HG03196 (cell line): ENCODE data around the gene NDUFV3.
"Not testable (repeated sequence)": the region's sequence is repeated elsewhere in the genome, so short reads cannot be mapped to it uniquely, and the experiment has no call there.

Experiments used
- ATAC-seq: cut with Tn5 transposase; IDR thresholded peaks from one replicate; pipeline ENCODE4 v1.9.1; 2021; ENCODE audit not compliant: unreplicated experiment

NDUFV3 gene

DNA sequence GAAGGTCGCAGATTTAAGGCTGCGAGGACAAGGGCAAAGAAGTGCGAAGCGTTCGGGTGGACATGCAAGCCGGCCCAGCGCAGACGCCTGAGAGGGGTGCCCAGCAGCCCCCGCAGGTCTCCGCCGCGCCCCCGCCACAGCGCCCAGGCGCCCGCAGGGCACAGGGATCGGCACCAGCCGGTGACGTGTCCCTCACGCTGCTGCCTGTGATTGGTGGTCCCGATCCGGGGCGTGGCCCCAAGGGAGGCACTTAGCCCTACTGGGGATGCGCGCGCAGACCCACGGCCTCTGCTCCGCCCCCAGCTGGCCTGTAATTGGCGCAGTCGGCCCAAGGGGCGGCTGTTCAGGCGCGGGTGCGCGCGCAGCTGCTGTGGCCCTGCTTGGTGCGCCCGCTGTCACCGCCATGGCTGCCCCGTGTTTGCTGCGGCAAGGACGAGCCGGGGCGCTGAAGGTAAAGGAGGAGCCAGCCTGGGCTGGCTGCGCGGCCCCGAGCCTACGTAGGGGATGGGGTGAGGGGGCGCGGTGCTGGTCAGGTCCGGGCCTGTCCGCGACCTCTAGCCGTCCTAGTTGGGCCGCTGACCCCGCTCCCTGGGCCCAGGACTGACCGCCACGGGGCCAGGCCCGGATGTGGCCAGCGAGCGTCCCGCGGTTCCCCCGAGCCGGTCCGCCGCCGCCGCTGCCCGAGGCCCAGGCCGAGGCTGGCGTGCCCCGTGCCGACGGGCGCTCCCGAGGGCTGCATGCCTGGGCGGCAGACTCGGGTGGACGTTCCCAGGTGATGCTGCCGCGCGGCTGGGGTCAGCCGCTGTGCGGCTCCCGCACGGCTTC, at the start of gene NDUFV3:
TSS of gene NDUFV3 (plus strand) at position 379 of the 825 bp plus-strand sequence. CDS start at position 404, 25 bp downstream.
- peak; percentile 88 for ATAC-seq

DNA sequence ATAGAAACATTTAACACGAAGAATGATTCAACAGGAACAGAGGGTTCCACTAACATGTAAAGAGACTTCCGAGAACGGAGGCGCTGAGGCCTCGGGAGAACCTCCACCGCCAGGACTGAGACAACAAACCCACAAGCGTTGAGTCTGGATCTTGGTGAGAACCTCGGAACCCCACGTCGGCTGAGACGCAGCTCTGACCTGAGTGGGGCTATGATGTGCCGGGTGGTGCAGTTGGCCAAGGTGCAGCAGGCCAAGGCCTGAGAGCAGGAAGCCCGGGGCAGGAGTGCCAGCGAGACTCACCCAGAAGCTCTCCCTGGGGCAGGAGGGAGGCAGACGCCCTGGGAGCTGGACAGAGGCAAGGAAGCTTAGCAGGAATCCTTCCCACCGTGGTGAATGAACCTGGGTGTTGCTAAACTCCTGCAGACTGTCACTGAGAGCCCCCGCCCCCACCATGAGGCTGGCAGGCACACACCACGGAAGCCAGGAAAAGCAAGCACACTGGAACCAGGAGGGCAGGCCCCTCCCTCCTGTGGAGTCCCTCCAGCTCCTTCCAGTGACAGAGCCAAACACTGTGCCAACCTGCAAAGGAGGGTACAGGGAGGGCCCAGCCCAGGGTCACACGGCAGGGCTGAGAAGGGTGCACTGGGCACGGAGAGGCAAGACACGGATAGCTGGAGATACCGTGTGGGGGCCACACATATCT, 48.5 kb upstream of the NDUFV3 start:
- no peak for ATAC-seq

DNA sequence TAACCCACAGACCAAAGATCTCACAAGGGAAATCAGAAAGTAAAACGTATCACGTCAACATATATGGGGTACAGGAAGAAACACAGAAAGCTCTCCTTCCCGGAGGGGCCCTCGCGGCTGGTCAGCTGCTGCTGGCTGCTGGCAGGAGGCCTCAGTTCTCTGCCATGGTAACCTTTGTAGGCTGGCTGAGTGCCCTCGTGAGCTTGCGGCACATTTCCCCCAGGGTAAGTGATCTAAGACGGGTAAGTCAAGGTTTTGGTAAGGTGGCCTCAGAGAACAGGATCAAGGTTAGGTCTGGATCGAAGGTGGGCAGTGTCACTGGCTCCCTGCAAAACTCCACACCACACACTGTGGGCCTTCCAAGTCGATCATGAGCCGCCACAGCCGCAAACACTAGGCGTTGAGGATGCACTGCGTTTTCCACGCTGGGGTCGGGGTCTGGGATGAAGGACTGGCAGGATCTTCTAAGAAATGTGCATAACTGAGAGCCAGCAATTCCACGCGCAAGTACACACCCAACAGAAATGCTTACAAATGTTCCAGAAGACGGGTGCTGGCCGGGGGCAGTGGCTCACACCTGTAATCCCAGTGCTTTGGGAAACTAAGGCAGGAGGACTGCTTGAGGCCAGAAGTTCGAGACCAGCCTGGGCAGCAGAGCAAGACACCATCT, 47.7 kb upstream of the NDUFV3 start:
- ATAC-seq, result no peak

DNA sequence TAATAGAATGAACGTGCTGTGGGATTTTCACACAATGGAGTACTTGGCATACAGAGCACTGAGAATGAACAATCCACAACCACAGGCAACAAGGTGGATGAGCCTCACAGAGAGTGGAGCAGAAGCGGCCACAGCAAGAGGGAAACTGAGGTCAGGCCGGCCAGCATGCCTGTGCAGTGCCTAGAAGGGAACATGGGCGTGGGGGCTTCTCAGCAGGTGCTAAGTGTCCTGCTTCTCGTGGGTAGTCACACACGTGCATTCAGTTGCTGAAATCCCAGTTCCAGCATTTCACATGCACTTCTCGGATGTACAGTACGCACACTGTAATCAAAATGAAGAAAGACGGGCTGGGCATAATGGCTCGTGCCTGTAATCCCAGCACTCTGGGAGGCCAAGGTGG, 46.9 kb upstream of the NDUFV3 start:
- no peak for ATAC-seq

DNA sequence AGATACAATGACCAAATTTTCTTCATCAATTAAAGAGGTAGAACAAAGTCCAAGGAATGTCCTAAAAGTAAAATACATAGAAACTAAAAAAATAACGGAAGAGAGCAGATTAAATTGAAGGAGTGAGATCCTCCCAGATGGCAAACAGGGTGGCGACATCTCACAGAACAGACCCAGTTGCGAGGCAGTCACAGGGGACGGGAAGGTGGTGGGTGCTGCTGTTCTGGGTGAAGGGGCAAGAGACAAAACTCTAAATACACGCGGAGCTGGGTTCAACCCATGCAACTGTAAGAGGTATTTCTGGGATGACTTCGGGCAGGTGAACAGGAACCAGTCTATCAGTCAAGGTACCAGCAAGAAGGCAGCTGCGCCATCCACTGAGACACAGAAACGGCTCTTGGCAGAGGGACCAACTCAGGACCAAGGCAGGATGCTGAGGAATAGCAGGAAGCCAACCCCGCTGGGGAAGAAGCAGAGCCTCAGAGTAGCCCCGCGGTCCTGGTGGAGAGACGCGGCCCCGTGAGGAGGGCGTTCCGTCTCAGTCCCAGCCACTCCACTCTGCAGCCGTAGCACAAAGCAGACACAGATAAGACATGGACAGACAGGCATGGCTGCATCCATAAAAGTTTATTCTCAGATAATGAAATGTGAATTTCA, 45.9 kb upstream of the NDUFV3 start:
- no peak for ATAC-seq

DNA sequence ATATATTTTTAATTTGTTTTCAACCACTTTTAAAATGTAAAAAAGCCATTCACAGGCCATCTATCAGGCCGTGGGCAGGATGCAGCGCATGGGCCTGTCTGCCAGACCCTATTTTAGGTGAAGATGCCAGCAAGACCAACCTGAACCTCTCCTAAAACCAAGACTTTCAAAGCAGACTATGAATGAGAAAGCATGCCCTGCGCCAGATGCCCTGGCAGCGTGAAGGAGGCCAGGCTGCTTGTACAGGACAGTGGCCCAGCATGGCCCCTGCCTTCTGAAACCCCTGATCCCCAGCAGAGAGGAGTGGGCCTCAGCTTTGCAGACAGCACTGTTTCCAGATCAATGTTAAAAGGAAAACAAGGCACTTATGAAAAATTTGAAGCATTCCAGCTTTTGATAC, 45.4 kb upstream of the NDUFV3 start:
- ATAC-seq, result no peak

DNA sequence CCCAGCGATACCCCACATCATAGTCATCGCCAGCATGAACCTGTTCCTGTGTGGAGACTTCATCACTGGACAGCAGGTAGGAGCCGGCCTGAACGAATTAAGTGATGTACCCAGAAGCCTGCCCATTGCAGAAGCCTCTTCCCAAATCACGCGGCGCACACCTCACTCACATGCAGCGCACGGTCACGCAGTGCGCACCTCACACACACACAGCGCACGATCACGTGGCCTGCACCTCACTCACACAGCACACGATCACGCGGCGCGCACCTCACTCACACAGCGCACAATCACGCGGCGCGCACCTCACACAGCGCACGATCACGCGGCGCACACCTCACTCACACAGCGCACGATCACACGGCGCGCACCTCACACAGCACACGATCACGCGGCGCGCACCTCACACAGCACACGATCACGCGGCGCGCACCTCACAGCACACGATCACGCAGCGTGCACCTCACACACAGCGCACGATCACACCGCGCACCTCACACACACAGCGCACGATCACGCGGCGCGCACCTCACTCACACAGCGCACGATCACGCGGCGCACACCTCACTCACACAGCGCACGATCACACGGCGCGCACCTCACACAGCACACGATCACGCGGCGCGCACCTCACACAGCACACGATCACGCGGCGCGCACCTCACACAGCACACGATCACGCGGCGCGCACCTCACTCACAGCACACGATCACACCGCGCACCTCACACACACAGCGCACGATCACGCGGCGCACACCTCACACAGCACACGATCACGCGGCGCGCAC, 44.8 kb upstream of the NDUFV3 start:
- ATAC-seq, result not testable (repeated sequence)

DNA sequence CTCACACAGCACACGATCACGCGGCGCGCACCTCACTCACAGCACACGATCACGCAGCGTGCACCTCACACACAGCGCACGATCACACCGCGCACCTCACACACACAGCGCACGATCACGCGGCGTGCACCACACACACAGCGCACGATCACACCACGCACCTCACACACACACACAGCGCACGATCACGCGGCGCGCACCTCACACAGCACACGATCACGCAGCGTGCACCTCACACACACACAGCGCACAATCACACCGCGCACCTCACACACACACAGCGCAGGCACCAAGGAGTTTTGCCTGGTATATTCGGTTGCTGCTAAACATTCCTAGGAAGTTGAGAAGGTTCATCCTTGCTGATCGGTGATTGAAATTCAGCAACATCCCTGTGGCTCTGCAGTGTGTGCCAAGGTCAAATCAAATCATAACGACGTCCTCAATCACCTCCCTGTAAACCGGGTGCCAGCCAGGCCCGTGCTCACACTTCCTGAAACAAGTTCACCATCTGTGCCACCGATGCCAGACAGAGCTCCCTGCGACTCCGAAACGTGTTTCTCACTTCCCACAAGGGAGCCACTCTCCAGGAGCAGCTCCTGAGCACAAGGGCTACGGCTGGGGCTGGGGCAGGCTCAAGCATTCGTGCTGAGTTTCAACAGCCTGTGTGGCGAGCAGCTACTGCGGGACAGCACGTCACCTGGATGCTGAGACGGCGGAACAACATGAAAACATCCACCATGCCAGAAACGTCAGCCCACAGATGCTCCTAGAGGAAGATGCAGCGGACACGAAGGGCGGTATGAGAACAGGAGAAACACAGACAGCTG, 44.0 kb upstream of the NDUFV3 start:
- no peak for ATAC-seq

DNA sequence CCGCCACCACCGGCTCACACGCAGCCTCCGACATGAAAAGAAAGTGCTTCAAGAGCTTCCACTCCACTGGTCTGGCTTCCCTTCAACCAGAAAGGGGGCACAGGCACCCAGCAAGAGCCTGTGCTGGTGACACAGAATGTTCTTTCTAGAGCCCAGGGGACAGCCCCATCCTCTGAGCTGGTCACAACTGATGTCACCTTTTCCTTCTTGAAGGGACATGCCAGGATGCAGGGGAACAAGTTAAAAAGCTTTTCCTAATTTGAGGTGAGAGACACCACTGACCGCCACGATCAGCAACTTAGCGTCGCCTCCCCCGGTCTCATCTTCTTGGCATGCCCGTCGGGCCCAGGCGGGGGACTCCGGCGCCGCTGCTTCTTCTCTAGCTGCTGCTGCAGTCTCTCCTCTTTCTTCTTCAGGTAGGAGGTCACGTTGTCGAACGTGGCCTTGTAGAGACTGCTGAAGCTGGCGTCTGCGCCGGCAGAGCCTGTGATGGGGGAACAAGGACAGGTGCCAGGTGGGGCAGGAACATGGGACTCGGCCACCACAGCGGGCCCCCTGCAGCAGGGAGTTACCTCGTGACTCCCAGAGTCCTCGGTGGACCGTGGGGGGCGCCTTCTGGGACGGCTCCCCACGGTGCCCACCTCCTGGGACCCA, 43.2 kb upstream of the NDUFV3 start:
- no peak for ATAC-seq

DNA sequence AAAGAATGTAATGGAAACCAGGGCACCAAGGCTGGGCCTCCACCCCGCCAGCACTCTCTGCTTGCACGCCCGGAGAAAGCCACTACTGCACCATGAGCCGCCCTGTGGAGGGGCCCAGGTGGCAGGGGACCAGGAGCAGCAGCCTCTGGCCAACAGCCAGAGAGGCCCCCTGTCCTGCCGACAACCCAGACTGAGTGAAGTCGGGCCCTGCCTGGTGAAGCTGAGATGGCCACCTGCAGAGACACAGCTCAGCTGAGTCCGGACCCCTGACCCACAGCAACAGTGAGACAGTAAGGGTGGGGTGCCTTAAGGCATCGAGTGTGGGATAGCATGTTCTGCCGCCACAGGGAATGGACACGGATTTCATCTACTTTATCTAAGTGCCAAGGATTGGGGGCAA, 42.6 kb upstream of the NDUFV3 start:
- no peak for ATAC-seq

DNA sequence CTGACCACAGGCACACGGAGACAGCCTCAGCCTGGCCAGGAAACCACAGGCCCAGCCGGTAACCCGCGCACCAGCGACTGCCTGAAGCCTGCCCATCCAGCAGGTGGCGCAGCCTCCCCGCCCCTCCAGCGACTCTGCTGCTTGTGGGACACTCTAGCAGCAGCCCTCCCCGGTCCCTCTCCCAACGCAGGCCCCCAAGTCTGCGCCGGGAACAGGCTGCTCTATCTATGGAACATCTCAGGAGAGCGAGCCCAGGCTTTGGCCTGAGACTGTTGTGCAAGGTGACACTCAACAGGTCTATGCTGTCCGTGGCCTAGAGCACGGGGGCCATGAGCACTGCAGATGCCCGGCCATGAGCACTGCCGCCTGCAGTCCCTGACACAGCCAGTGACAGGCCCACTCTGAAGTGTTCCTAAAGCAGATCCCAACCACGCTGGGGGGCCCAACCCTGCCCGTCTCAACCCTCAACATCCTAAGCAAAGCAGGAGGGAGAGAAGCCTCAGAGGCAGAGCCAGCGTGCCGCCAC, 42.2 kb upstream of the NDUFV3 start:
- no peak for ATAC-seq

DNA sequence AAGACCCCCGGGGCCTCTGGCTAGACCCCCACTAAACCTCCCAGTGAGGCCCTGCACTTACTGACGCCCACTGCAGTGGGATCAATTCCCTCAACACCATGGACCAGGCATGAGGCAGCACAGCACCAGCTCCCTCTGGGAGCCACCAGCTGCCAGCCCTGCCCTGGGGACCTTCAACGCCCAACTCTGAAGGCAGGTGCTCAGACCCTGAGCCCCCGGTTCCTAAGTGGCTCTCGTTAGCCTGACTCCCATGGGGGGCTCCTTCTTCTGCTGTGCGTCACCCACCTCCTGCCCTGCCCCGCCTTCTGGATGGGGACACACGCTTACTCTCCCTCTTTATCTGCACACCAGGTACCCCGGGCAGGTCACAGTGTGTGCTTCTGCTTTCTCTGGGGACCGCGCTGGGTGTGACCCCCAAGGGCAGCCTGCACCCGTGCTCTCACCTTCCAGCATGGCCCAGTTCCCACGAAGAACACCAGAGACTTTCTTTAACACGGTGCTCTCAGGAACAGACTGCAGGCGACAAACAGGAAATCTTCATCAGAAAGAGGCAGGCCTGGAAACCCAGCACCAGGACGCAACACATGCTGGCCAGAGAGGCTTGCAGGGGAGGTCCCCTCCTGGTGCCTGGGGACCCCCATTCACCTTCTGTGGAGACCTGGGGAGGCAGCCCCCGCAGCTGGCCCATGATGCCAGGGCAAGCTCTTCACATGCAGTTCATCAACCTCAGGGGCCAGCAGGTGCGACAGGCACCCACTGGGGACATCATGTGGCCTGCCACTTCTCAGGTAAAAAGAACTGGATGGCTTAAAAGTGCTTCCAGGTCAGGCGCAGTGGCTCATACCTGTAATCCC, 41.1 kb upstream of the NDUFV3 start:
- ATAC-seq, result no peak

DNA sequence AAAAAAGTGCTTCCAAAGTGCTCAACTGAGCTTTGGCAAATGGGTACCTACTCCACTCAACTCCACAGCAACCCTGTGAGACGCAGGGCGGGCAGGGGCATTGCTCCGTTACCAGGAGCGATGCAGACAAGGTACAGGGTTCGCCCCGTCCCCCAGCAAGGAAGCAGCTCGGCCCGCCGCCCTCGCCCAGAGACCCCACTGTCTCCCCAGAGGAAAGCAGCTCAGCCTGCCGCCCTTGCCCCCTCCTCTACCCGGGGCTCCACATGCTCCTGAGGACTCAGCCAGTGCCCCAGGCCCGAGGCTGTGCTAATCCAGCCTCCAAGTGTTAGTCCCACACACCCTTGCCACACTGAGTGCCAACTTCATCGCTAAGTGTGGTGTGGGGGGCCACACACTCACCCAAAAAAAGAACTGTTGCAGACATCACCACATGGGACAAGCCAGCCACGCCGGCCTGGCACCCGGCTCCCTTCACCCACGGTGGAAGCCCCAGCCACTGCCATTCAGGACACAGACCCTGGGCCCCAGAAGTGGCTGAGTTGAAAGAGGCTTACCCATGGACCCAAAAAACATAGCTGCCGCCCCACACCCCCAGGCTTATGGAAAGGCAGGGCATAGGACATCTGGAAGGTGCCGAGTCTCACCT, 40.1 kb upstream of the NDUFV3 start:
- ATAC-seq, result no peak

DNA sequence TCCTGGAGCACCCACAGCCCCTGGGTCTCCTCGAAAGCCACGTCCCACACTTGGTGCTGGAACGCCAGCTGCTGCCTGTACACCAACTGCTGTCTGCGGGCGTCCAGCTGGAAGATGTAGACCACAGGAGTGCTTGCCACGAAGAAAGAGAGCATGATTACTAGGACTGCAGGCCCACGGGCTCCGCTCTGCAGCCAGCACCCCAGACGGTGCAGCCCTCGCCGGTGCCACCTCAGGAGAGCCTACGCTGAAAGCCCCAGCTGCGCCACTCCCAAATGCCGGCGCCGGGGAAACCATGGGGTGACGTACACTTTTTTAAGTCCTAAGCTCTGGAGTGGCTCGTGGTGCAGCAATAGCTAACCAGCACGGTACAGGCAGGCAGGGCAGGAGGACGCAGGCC, 39.5 kb upstream of the NDUFV3 start:
- ATAC-seq, result no peak

DNA sequence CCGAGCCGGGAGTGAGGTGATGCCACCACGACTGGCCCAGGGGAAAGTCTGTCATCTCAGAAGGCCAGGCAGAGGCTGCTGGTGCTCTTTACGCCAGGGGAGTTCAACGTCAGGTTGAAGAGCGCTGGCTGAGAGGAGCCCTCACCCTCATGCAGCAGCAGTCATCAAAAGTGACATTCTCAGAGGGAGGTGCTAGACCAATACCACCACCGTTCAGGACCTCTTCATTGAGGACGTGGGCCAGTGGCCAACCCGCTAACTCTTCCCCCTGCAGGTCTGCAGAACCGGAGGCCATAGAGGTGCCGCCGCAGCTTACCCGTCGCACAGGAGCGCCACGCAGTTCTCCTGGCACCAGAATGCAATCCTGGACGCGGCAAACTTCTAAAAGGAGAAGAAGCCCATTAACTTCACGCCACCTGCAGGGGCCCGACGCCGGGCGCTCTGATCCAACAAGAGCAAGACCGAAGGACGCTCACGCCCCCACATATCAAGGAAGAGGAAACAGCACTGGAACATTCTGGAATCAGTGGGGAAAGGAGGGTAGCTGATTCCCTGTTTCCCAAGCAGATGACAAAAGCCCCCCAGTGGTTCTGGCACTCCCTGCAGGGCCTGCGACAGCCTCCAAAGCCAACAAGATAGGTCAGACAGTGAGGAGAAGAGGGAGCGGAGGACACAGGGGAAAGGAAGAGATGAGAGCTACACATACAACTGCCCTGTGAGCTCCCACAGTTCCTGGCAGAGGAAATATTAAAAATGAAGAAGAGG, 38.7 kb upstream of the NDUFV3 start:
- ATAC-seq, result no peak

DNA sequence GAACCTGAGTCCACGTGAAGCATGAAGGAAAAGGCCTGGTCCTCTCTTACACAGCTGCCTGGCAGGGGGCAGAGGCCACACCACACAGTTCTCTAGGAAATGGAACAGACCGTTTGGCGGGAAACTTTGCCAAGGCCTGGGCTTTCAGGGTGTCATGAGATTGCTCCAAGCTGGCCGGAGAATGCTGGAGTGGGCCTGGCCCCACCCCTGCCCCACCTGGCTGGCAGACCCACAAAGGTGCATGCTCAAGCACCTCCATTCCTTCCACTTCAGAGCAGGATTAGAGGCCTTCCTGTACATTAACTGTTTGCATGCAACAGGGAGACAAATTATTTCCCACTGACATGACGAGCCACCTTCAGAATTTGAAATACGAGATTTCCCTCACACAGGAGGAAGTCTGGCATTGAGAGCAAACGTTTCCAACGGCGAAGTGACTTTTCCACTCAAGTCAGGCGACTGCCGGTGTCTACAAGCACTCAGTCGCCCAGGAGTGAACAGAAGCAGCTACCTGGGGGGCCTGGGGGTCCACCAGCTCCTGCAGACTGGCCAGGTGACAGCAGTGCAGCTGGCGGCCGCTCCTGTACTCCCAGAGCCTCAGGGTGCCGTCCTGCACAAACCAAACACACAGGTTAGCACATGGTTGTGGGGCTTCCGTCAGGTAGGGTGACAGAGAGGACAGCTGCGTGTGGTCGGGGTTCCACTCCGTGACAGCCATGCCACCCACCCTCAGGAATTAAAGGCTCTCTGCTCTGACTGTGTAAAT, 37.8 kb upstream of the NDUFV3 start:
- ATAC-seq, result no peak
